GM18907 (cell line): Measurements from ENCODE around the gene DCAKD.

Source experiments
- ATAC-seq: cut with Tn5 transposase; IDR thresholded peaks from one replicate; pipeline ENCODE4 v1.9.1; 2021; ENCODE audit warnings: mild to moderate bottlenecking, moderate library complexity; ENCODE audit not compliant: unreplicated experiment

DCAKD gene

GRCh38 chr17:45005700-45006099, 45.7 kb downstream of the DCAKD start:
- no peak for ATAC-seq

GRCh38 chr17:45004388-45004787, 47.0 kb downstream of the DCAKD start:
- no peak for ATAC-seq

GRCh38 chr17:45003877-45004276, 47.6 kb downstream of the DCAKD start:
- no peak for ATAC-seq

GRCh38 chr17:45001310-45001709, 50.1 kb downstream of the DCAKD start:
- ATAC-seq, result no peak

- no peak for ATAC-seq
Measured at GRCh38 chr17:44999433-44999832, 52.0 kb downstream of the DCAKD start.

GRCh38 chr17:44998646-44999045, 52.8 kb downstream of the DCAKD start:
- no peak for ATAC-seq

- ATAC-seq, result no peak
Measured at GRCh38 chr17:44997733-44998520, 53.5 kb downstream of the DCAKD start.

GRCh38 chr17:44996304-44996703, 55.1 kb downstream of the DCAKD start:
- ATAC-seq, result no peak

GRCh38 chr17:44995436-44996001, 55.9 kb downstream of the DCAKD start:
- ATAC-seq, result no peak

- no peak for ATAC-seq
Measured at GRCh38 chr17:44992242-44992939, 59.0 kb downstream of the DCAKD start.

GRCh38 chr17:44990994-44991393, 60.4 kb downstream of the DCAKD start:
- ATAC-seq, result no peak

GRCh38 chr17:44989552-44990138, 61.8 kb downstream of the DCAKD start:
- ATAC-seq, result no peak

GRCh38 chr17:44988044-44988942, 63.1 kb downstream of the DCAKD start:
- ATAC-seq, result no peak

- ATAC-seq, result no peak
Measured at GRCh38 chr17:44983563-44983962, 67.9 kb downstream of the DCAKD start.

GRCh38 chr17:44982113-44982702, 69.2 kb downstream of the DCAKD start:
- no peak for ATAC-seq

GRCh38 chr17:44981221-44981968, 70.0 kb downstream of the DCAKD start:
- ATAC-seq, result no peak

- ATAC-seq, result no peak
Measured at GRCh38 chr17:44979426-44979995, 71.9 kb downstream of the DCAKD start.

GRCh38 chr17:44978807-44979206, 72.6 kb downstream of the DCAKD start:
- no peak for ATAC-seq
